WTC11 (cell line): ENCODE measurements around the gene ASPHD2. TPM values are rescaled to one million over a fixed set of nuclear protein-coding genes. Genes with fewer than 3 reads are reported as not detected.

Experiments
- ATAC-seq: fragments of 200-7000 bp; cut with Tn5 transposase; 2 replicates; pipeline ENCODE4 v1.10.0; 2021; ENCODE audit warnings: mild to moderate bottlenecking, moderate library complexity
- CTCF ChIA-PET: fragments of 300-600 bp; sonication (Branson Sonifier 250); formaldehyde crosslinking; loops from one replicate; lab custom pipeline; 2021; ENCODE audit warnings: antibody characterized with exemption; lab: Charles Lee
- POLR2A ChIA-PET: fragments of 350-600 bp; sonication (Branson Sonifier 250); formaldehyde crosslinking; loops from one replicate; lab custom pipeline; 2021; ENCODE audit warnings: antibody characterized with exemption; lab: Charles Lee
- DNase-seq: peaks from one replicate; pipeline ENCODE4 v3.0.0; 2021; ENCODE audit warnings: low spot score
- H3K27ac Mint-ChIP-seq: 2 replicates; pipeline ENCODE4 v1.8.0; 2021; ENCODE audit warnings: mixed read lengths
- H3K27me3 Mint-ChIP-seq: 2 replicates; pipeline ENCODE4 v1.8.0; 2021; ENCODE audit warnings: low read depth, mild to moderate bottlenecking, moderate library complexity, mixed read lengths
- H3K36me3 Mint-ChIP-seq: 2 replicates; pipeline ENCODE4 v1.8.0; 2021; ENCODE audit warnings: mixed read lengths
- H3K4me1 Mint-ChIP-seq: 2 replicates; pipeline ENCODE4 v1.8.0; 2022; ENCODE audit warnings: mixed read lengths
- H3K4me3 Mint-ChIP-seq: 2 replicates; pipeline ENCODE4 v1.8.0; 2021; ENCODE audit warnings: mild to moderate bottlenecking, moderate library complexity, mixed read lengths
- H3K9me3 Mint-ChIP-seq: 2 replicates; pipeline ENCODE4 v1.8.0; 2021; ENCODE audit warnings: mixed read lengths
- CREM ChIP-seq: sonication (generic); formaldehyde crosslinking; IDR thresholded peaks from 2 replicates; pipeline ENCODE4 v1.8.1; 2022; ENCODE audit warnings: mild to moderate bottlenecking, missing genetic modification reagents, moderate library complexity
- E2F1 ChIP-seq: sonication (generic); formaldehyde crosslinking; IDR thresholded peaks from 2 replicates; pipeline ENCODE4 v1.8.0; 2022; ENCODE audit warnings: mild to moderate bottlenecking, missing genetic modification reagents
- EMX1 ChIP-seq: fragments of 250-450 bp; sonication (Bioruptor Pico); IDR thresholded peaks from 2 replicates; pipeline ENCODE4 v1.8.0; 2021; ENCODE audit warnings: mild to moderate bottlenecking
- FOXK1 ChIP-seq: sonication (generic); formaldehyde crosslinking; IDR thresholded peaks from 2 replicates; pipeline ENCODE4 v1.8.0; 2022; ENCODE audit warnings: mild to moderate bottlenecking, moderate library complexity, missing genetic modification reagents
- GABPB1 ChIP-seq: sonication (generic); formaldehyde crosslinking; IDR thresholded peaks from 2 replicates; pipeline ENCODE4 v1.8.1; 2023; ENCODE audit warnings: mild to moderate bottlenecking, missing genetic modification reagents
- HMGA2 ChIP-seq: fragments of 250-450 bp; sonication (Bioruptor Pico); IDR thresholded peaks from 2 replicates; pipeline ENCODE4 v1.4.0; 2021; ENCODE audit warnings: mild to moderate bottlenecking, moderate library complexity
- IRF1 ChIP-seq: sonication (generic); formaldehyde crosslinking; IDR thresholded peaks from 2 replicates; pipeline ENCODE4 v1.8.0; 2023; ENCODE audit warnings: missing genetic modification reagents
- IRF2 ChIP-seq: sonication (generic); formaldehyde crosslinking; IDR thresholded peaks from 2 replicates; pipeline ENCODE4 v1.8.0; 2022; ENCODE audit warnings: low read depth, missing genetic modification reagents, borderline replicate concordance
- JAZF1 ChIP-seq: fragments of 250-450 bp; sonication (Bioruptor Pico); IDR thresholded peaks from 2 replicates; pipeline ENCODE4 v1.9.0; 2021; ENCODE audit warnings: moderate library complexity, mild to moderate bottlenecking, inconsistent platforms
- JUN ChIP-seq: sonication (generic); formaldehyde crosslinking; IDR thresholded peaks from 2 replicates; pipeline ENCODE4 v1.8.0; 2023; ENCODE audit warnings: mild to moderate bottlenecking, missing genetic modification reagents
- MAX ChIP-seq: sonication (generic); formaldehyde crosslinking; IDR thresholded peaks from 2 replicates; pipeline ENCODE4 v1.8.0; 2022; ENCODE audit warnings: mild to moderate bottlenecking, missing genetic modification reagents
- NR1H2 ChIP-seq: sonication (generic); formaldehyde crosslinking; IDR thresholded peaks from 2 replicates; pipeline ENCODE4 v1.9.0; 2021; ENCODE audit warnings: mild to moderate bottlenecking, moderate library complexity, missing genetic modification reagents
- PREB ChIP-seq: sonication (generic); formaldehyde crosslinking; IDR thresholded peaks from 2 replicates; pipeline ENCODE4 v1.8.1; 2022; ENCODE audit warnings: mild to moderate bottlenecking, missing genetic modification reagents, moderate library complexity, borderline replicate concordance
- SOX15 ChIP-seq: fragments of 250-450 bp; sonication (Bioruptor Pico); IDR thresholded peaks from 2 replicates; pipeline ENCODE4 v1.9.0; 2021; ENCODE audit warnings: mild to moderate bottlenecking
- STAT6 ChIP-seq: sonication (generic); formaldehyde crosslinking; conservative IDR thresholded peaks from 2 replicates; pipeline ENCODE4 v1.8.1; 2023; ENCODE audit warnings: mild to moderate bottlenecking, low read depth, missing genetic modification reagents, moderate library complexity
- TCF7 ChIP-seq: sonication (generic); formaldehyde crosslinking; IDR thresholded peaks from 2 replicates; pipeline ENCODE4 v1.8.0; 2022; ENCODE audit warnings: mild to moderate bottlenecking, low read depth, missing genetic modification reagents, moderate library complexity
- USF2 ChIP-seq: sonication (generic); formaldehyde crosslinking; IDR thresholded peaks from 2 replicates; pipeline ENCODE4 v1.8.1; 2023; ENCODE audit warnings: mild to moderate bottlenecking, missing genetic modification reagents, moderate library complexity
- ZNF219 ChIP-seq: sonication (generic); formaldehyde crosslinking; IDR thresholded peaks from 2 replicates; pipeline ENCODE4 v1.8.0; 2023; ENCODE audit warnings: missing genetic modification reagents, mild to moderate bottlenecking, borderline replicate concordance
- ZNF263 ChIP-seq: sonication (generic); formaldehyde crosslinking; IDR thresholded peaks from 2 replicates; pipeline ENCODE4 v1.8.1; 2022; ENCODE audit warnings: low read depth, mild to moderate bottlenecking, moderate library complexity, missing genetic modification reagents
- ZNF281 ChIP-seq: sonication (generic); formaldehyde crosslinking; IDR thresholded peaks from 2 replicates; pipeline ENCODE4 v1.8.0; 2023; ENCODE audit warnings: mild to moderate bottlenecking, missing genetic modification reagents
- ZNF317 ChIP-seq: sonication (generic); formaldehyde crosslinking; IDR thresholded peaks from 2 replicates; pipeline ENCODE4 v1.8.1; 2023; ENCODE audit warnings: low read depth, mild to moderate bottlenecking, moderate library complexity, missing genetic modification reagents, borderline replicate concordance
- ZNF671 ChIP-seq: fragments of 250-450 bp; sonication (Bioruptor Pico); IDR thresholded peaks from 2 replicates; pipeline ENCODE4 v1.8.0; 2021; ENCODE audit warnings: mild to moderate bottlenecking
- total RNA-seq: library from RNA; stranded (reverse); gene quantifications from 3 replicates; pipeline ENCODE4 v1.2.3, GENCODE V29; 2021

The ASPHD2 gene
- total RNA-seq, 1 experiment from 2014 or later = 7.1 TPM

- H3K36me3 Mint-ChIP-seq = peaks cover 17% of the 10 kb centered on the region
- no peaks in the 10 kb centered on the region for H3K4me1 Mint-ChIP-seq
- no peak overlapping the region for H3K4me3 Mint-ChIP-seq
- ATAC-seq = no peak
- H3K27ac Mint-ChIP-seq = no peak overlapping the region
- H3K9me3 Mint-ChIP-seq = no peaks in the 10 kb centered on the region
- TF ChIP-seq JAZF1 (CRISPR knock-in tag) (no peak), IRF2 (CRISPR knock-in tag) (no peak), ZNF671 (CRISPR knock-in tag) (no peak), E2F1 (CRISPR knock-in tag) (no peak), IRF1 (CRISPR knock-in tag) (no peak), JUN (no peak), EMX1 (CRISPR knock-in tag) (no peak), ZNF219 (CRISPR knock-in tag) (no peak), HMGA2 (no peak), GABPB1 (CRISPR knock-in tag) (no peak), STAT6 (CRISPR knock-in tag) (no peak), MAX (CRISPR knock-in tag) (no peak), TCF7 (CRISPR knock-in tag) (no peak), ZNF263 (no peak)
- TF ChIP-seq, all 79 proteins: peak for 0
- H3K27me3 Mint-ChIP-seq = no peaks in the 10 kb centered on the region
- CTCF ChIA-PET = interaction anchor here (0.6 to 4.4 kb wide), 4 partner anchors 13 to 118 kb away, joined by 3 to 22 read pairs (median 6); no protein-coding TSS in a partner anchor
- POLR2A ChIA-PET = no interaction called here
- no peak for DNase-seq
Measured at GRCh38 chr22:26448334-26448733, 19.3 kb downstream of the ASPHD2 start.

GRCh38 chr22:26448941-26449340 lies 19.9 kb downstream of the ASPHD2 start:
- Mint-ChIP-seq H3K4me1 (no peaks in the 10 kb centered on the region), H3K27ac (no peak overlapping the region), H3K9me3 (no peaks in the 10 kb centered on the region), H3K4me3 (no peak overlapping the region), H3K36me3 (peaks cover 21% of the 10 kb centered on the region), H3K27me3 (no peaks in the 10 kb centered on the region)
- ChIA-PET CTCF (interaction anchor here (0.7 to 4.4 kb wide), 6 partner anchors 12 to 277 kb away, joined by 3 to 22 read pairs (median 4); no protein-coding TSS in a partner anchor), POLR2A (no interaction called here)
- no peak for DNase-seq
- TF ChIP-seq JAZF1 (CRISPR knock-in tag) = no peak
- ATAC-seq = no peak

- DNase-seq = no peak
- H3K4me1 Mint-ChIP-seq = no peaks in the 10 kb centered on the region
- no peak overlapping the region for H3K4me3 Mint-ChIP-seq
- no peak overlapping the region for H3K27ac Mint-ChIP-seq
- ChIA-PET CTCF (no interaction called here), POLR2A (no interaction called here)
- H3K9me3 Mint-ChIP-seq = no peaks in the 10 kb centered on the region
- ATAC-seq = no peak
- H3K27me3 Mint-ChIP-seq = no peaks in the 10 kb centered on the region
- H3K36me3 Mint-ChIP-seq = peaks cover 21% of the 10 kb centered on the region
- no peak for TF ChIP-seq ZNF317 (CRISPR knock-in tag)
- TF ChIP-seq HMGA2 = no peak
- TF ChIP-seq PREB (CRISPR knock-in tag) = no peak
- TF ChIP-seq FOXK1 (CRISPR knock-in tag) = no peak
- TF ChIP-seq CREM (CRISPR knock-in tag) = no peak
- no peak for TF ChIP-seq SOX15
- TF ChIP-seq ZNF281 = no peak
- TF ChIP-seq USF2 = no peak
- TF ChIP-seq NR1H2 = no peak
Measured at GRCh38 chr22:26450453-26451185, 21.6 kb downstream of the ASPHD2 start.
